Activated effector memory CD4-positive, alpha-beta T cell treated with anti-CD3 and anti-CD28 coated beads, Interleukin-2, amount 50 U/mL, for 16 hours (primary cell): ENCODE data around the gene SLC25A15.
A peak's percentile ranks its signal among the peaks of the same experiment; 100 is the strongest.

Experiments
- DNase-seq: peaks from one replicate; pipeline ENCODE4 v3.0.0-alpha.2; 2020

The SLC25A15 gene

DNA sequence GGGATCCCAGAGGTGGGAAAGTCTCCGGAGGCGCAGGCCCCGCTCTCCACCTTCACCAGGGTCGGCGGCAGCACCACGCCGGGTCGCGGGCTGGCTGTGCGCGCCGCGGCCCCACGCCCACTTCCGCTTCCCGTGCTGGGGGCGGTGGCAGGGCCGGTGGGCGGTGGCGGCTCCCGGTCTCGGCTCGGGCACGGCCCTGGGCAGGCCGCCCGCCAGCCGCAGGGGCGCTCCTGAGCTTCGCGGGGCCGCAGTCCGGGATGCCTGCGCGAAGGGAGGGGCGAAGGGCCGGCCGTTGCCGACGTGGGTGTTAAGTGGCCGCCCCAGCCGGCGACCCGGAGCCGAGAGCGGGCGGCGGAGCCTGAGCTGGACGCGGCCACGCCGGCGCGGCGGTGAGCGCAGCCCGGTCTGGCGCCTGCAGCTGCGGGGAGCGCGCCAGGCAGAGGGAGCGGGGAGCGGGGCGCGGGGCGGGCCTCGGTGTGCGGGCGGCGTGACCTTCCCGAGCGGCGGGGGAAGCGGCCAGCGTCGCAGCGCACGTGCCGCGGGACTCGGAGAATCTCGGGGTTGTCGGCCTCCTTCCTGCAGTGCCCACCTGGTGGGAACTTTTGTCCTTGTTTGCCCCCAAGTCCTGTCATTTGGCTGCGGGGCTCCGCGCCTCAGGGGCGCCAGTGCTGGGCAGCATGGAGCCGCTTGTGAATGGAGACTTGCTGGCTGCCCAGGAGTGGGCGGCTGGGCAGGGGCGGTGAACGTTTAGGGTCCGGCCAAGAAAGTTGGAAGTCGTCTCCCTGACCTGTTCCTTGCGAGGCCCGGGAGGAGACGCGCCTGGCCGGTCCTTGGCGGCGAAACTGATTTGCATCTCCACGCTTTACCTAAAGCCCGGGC lies at the start of gene SLC25A15:
TSS of gene SLC25A15 (plus strand) at position 337 of the 879 bp plus-strand sequence. CDS start 3,616 bp downstream, outside the sequence.
- DNase-seq: peak; percentile 91

DNA sequence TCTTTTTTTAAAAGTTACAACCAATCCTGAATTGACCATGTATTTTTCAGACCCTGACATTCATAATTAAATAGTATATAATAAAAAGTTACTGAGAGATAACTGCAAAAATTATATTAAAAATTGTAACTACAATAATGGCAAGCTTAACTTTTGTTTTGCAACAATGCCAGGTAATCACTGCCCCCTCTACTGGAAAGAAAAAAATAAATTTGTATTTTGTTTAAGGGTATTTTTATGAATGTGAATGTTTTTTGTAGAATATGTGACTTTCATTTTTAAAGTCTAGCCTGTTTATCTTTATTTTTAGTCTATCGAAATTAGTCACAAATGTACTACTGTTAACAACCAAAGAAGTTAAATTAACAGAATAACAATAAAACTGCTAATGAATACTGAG lies 40.1 kb upstream of the SLC25A15 start:
- DNase-seq: no peak

DNA sequence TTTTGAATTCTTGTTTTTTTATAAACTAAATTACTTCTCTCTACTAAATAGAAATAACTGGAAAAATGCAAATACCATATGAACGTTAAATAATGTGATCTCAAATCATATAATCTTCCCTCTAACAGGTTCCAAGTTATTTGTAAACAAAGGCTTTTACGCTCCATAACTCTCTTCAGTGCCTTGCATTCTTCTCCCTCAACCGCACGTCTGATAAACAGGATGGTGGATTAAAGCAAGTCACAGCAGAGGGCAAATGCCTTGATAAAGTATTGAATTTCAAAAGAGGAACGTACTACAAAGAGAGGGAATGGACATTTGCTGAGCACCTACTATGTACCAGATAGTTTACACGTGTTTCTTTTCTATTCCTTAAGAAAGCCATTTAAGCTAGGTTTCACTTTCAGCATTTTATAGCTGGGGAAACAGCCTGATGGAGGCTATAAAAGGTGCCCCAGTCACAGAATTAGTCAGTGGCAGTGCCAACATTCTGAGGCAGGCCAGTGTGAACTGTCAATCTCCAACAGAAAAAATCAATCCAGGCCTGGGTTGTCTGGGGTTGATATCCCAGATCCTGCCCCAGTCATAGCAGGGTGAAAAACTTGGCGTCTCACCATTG lies 34.2 kb upstream of the SLC25A15 start:
- DNase-seq: no peak

GRCh38 chr13:40756042-40756441 lies 33.4 kb upstream of the SLC25A15 start:
- no peak for DNase-seq

- no peak for DNase-seq
Observed at GRCh38 chr13:40758811-40759210, 30.6 kb upstream of the SLC25A15 start.

GRCh38 chr13:40762849-40763248 lies 26.6 kb upstream of the SLC25A15 start:
- no peak for DNase-seq

DNA sequence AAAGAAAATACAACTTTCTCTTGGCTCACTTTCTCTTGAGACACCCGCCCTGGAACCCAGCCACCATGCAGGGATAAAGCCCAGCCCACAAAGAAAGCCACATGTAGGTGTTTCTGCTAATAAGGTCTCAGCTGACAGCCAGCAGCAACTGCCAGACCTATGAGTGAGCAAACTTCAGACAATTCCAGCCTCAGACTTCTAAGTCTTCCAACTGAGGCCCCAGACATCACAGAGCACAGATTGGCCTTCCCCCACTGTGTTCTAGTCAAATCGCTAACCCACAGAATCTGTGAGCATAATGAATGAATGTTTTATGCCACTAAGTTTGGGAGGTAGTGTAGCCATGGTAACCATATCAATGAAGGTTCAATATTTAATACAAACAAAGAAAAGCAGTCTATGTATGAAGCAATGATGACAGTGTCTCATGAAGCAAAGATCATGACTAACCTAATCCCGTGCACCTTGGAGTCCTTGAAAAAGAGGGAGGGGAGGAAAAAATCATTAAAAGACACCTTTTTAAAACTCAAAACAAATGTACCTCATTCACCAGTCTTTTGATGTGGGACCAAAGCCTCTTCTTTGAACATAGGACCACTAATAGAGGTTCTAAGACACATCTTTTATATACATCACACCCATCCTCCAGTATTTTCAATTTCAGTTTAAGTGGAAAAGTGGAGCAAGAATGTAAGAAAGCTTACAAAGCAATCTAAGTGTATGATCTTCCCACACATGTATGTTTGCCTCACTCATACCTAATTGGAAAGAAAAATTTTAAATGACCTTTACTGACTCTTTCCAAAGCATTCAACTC lies 24.6 kb upstream of the SLC25A15 start:
- DNase-seq: peak; percentile 74

DNA sequence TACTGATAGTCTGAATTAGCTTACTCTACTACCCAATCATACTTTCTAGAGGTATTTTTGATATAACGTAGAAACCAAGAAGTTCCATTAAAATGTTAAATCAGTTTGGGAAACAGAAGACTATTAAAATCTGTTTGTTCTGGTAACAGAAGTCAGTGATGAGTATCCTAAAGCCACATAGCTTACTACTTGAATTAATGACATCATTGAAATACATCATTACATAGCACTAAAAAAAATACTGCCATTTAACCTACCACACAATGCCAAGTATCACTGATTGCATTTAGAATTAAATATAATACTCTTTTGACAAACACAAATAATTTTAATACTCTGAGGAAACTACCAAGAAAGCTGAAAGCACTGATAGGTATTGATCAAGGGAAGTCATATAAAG lies 23.8 kb upstream of the SLC25A15 start:
- no peak for DNase-seq

GRCh38 chr13:40769970-40770369 lies 19.4 kb upstream of the SLC25A15 start:
- DNase-seq: no peak

DNA sequence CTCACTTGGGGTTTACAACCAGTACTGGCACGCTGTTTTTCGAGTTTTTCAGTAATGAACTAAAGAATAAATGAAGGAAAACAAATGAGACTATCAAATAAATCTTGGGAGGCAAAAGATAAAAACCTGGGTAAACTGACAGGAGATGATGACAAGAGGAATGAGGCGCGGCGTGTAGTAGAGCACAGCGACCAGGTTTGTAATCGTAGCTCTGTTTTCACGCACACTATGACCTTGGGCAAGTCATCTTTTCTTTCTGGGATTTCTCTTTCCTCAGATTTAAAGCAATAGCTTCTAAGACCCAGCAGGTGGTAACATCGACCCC lies 18.8 kb upstream of the SLC25A15 start:
- no peak for DNase-seq

GRCh38 chr13:40770934-40771618 lies 18.3 kb upstream of the SLC25A15 start, which contains the start of gene MRPS31:
Gene MRPS31, minus strand, starts transcription at chr13:40771190. Its CDS starts 54 bp downstream, at chr13:40771136.
- peak; percentile 98 for DNase-seq

DNA sequence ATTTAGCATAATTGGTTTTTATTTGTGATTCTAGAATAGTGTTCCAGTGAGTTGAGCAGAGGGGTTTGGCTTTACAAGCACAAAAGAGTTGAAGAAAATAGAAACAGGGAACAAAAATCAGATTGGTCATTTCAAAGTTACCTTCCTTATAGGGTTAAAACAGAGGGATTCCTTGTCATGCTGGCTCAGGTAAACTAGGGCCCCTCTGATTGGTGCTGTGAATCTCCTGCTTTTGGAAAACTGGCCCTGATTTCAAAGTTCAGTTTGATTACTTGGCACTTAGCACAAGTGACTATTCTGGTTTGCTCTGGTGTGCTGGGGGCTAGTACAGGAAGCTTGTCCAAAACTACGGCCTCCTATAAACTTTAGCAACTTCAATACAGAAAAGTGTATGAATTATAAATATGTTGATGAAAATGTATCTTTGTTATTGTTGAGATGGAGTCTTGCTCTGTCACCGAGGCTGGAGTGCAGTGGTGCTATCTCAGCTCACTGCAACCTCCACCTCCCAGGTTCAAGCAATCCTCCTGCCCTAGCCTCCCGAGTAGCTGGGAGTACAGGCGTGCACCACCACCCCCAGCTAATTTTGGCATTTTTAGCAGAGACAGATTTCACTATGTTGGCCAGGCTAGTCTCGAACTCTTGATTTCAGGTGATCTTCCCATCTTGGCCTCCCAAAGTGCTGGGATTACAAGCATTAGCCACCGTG lies 16.5 kb upstream of the SLC25A15 start:
- no peak for DNase-seq

- DNase-seq: no peak
Observed at GRCh38 chr13:40774672-40775071, 14.7 kb upstream of the SLC25A15 start.

- peak; percentile 65 for DNase-seq
Observed at GRCh38 chr13:40776232-40776631, 13.2 kb upstream of the SLC25A15 start.

DNA sequence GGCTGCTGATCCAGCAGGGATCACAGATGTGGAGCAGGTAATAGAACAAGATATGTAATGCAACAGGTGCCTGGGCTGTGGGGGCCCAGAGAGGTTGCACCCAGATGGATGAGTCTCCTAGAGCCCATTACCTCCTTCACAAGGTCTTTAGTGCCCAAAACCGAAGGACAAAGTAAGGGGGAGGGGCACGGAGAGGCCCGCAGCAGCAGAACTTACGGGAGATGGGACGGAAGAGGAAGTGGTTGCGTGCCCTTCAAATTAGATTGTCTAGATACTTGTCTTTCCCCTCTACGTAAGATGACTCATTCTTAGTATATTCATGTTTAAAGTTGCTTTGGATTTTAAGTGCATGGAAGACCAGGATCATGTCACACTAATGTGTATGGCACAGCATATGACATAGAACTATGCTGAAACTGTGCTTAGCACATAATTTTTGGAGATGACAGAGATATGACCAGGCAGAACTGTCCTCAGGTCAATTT lies 12.7 kb upstream of the SLC25A15 start:
- peak; percentile 87 for DNase-seq

GRCh38 chr13:40777166-40777808 lies 12.1 kb upstream of the SLC25A15 start:
- peak; percentile 75 for DNase-seq

- DNase-seq: no peak
Observed at GRCh38 chr13:40777809-40778175, 11.6 kb upstream of the SLC25A15 start.

- DNase-seq: no peak
Observed at GRCh38 chr13:40779049-40779448, 10.4 kb upstream of the SLC25A15 start.

DNA sequence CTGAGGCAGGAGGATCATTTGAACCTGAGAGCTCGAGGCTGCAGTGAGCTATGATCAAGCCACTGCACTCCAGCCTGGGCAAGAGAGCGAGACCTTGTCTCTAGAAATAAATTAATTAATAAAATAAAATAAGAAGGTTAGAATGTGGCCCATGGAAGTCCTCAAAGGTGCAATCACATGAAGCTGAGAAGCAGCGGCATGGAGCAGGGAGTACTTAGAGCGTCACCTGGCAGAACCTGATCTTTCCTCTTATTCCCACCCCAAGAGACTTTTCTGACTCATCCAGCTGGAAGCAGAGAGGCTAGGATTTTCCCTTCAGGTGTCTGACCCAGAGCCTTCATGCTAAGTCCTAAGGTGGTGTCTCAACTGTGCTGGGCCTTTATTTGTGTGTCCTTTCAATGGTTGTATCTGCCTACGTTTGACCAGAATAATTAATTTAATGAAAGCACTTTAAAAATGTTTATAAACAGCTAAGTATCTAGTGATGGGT lies 9.6 kb upstream of the SLC25A15 start:
- DNase-seq: no peak

DNA sequence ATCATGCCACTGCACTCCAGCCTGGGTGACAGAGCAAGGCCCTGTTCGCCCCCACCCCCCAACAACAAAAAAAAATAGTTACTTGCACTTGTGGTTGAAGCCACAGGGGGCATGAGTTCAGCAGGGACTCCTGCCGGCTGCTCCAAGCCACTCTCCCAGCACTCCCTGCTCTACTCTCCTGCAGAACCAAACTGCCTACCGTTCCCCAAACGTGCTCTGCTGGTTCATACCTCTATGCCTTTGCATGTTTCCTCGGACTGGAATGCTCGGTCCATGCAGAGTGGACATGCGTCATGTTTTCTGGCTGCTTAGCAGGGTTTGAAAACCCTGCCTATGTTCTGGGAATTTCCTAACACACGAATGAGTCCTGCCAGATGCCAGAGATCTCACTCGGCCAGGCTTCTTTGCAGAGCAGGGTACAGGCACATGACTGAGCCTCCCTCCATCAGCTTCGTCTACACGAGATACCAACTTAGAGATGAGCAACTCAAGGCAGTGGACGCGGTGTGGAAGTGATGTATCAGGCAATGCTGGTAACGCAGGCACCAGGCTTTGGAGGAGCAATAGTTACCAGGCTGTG lies 8.5 kb upstream of the SLC25A15 start:
- no peak for DNase-seq

- DNase-seq: no peak
Observed at GRCh38 chr13:40781717-40782116, 7.7 kb upstream of the SLC25A15 start.
